ENCODE measurements around the gene PARL.

The PARL gene

GRCh38 chr3:183922421-183922820, 37.7 kb upstream of the PARL start:
- no peak for TF ChIP-seq CTCF (conservative IDR thresholded peaks at IDR 0.05; ENCODE audit: low read depth, low read length)
- no peak overlapping the region for H3K4me3 ChIP-seq (ENCODE audit: low read length)
- DNase-seq (ENCODE audit: low read depth), result no peak

GRCh38 chr3:183921096-183921495, 36.4 kb upstream of the PARL start:
- no peak for TF ChIP-seq CTCF (conservative IDR thresholded peaks at IDR 0.05; ENCODE audit: low read depth, low read length)
- H3K4me3 ChIP-seq (ENCODE audit: low read length), result no peak overlapping the region

GRCh38 chr3:183920416-183920815, 35.7 kb upstream of the PARL start:
- no peak for DNase-seq (ENCODE audit: low read depth)
- no peak for TF ChIP-seq CTCF (conservative IDR thresholded peaks at IDR 0.05; ENCODE audit: low read depth, low read length)
- no peak overlapping the region for H3K4me3 ChIP-seq (ENCODE audit: low read length)

More at GRCh38 chr3:183921096-183921495, 36.4 kb upstream of the PARL start:
- no peak for DNase-seq (ENCODE audit: low read depth)

DNA sequence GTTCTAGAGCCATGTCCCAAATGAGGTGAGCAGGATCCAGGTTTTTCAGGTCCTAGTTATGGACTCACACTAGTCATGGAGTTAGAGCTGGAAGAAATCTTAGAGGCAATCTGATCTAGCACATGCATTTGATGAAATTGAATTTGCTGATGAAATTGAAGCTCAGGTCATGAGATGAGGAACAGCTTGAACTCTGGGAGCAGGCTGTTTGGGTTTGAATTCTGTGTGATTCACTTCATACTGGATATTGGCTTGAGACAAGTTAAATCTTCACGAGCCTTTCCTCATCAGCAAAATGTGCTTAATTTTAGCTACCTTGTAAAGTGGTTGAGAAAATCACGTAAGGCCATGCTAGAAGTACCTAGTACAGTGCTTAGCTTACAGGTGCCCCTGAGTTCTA, 33.5 kb upstream of the PARL start:
- no peak overlapping the region for H3K4me3 ChIP-seq (ENCODE audit: low read length)
- TF ChIP-seq CTCF (conservative IDR thresholded peaks at IDR 0.05; ENCODE audit: low read depth, low read length), result no peak
- no peak for DNase-seq (ENCODE audit: low read depth)

- no peak for DNase-seq (ENCODE audit: low read depth)
- H3K4me3 ChIP-seq (ENCODE audit: low read length), result no peak overlapping the region
- TF ChIP-seq CTCF (conservative IDR thresholded peaks at IDR 0.05; ENCODE audit: low read depth, low read length), result no peak
Measured at GRCh38 chr3:183917776-183918175, 33.1 kb upstream of the PARL start.

DNA sequence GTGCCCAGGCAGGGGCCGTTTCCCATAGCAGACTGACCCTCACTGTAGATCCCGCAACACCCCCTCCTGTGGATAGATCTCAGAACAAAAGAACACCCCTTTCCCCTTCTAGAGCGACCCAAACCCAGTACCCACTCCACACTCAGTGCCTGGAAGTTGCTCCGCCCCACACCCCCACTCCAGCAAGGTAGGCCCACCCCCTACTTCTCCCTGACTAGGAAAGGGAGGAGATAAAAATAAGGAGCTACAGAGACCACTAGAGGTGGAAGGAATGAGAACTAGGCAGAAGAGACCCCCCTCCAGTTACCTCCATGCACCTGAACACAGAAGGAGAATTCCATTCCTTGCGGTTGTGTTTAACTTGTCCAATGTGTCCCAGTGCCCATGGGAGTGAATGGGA, 30.2 kb upstream of the PARL start:
- H3K4me3 ChIP-seq (ENCODE audit: low read length), result no peak overlapping the region
- no peak for DNase-seq (ENCODE audit: low read depth)
- TF ChIP-seq CTCF (conservative IDR thresholded peaks at IDR 0.05; ENCODE audit: low read depth, low read length), result no peak

GRCh38 chr3:183913580-183913920, 28.9 kb upstream of the PARL start:
- DNase-seq (ENCODE audit: low read depth), result no peak

More at GRCh38 chr3:183913580-183913920, 28.9 kb upstream of the PARL start:
- no peak overlapping the region for H3K4me3 ChIP-seq (ENCODE audit: low read length)
- no peak for TF ChIP-seq CTCF (conservative IDR thresholded peaks at IDR 0.05; ENCODE audit: low read depth, low read length)
